Adrenal gland (tissue), 5 donors: ENCODE data around the gene CCDC172.

Experiments
- CTCF ChIP-seq, 6 experiments: fragments of 450-650 bp in 4 of 6; fragments of 200-600 bp in 2 of 6; sonication (generic) in 1 of 6; IDR thresholded peaks; 1 replicate in 5 of 6; 2 replicates in 1 of 6; pipeline versions ENCODE4 v1.5.1 to v1.8.0; 2016 to 2021; ENCODE audit warnings: antibody characterized with exemption in 6 of 6, mild to moderate bottlenecking in 2 of 6, moderate library complexity in 1 of 6
- POLR2A ChIP-seq, 2 donors: fragments of 450-650 bp; IDR thresholded peaks; one replicate each; pipeline ENCODE4 v1.6.1; 2017; ENCODE audit warnings: antibody characterized with exemption in 2 of 2, mild to moderate bottlenecking in 2 of 2, moderate library complexity in 1 of 2
- donor health status: DM: no; HTN: no; CAD: no.

- TF ChIP-seq POLR2A (IDR thresholded peaks at IDR 0.05): no peak
- TF ChIP-seq CTCF (IDR thresholded peaks at IDR 0.05): no peak
These were observed 47.5 kb downstream of the CCDC172 start for GRCh38 chr10:116371737-116372136.
